Activated CD4-positive, CD25-positive, alpha-beta regulatory T cell (primary cell): ENCODE data around the gene SERPINB13.

Experiments used
- DNase-seq, 4 experiments: peaks; one replicate each; lab custom pipeline; 2025; lab: John Stamatoyannopoulos, UW

Gene SERPINB13

GRCh38 chr18:63586966-63587365 is at the start of gene SERPINB13:
TSS of gene SERPINB13 (plus strand) at chr18:63587343. CDS start at chr18:63588668, 1,325 bp downstream.
- DNase-seq = no peak

DNA sequence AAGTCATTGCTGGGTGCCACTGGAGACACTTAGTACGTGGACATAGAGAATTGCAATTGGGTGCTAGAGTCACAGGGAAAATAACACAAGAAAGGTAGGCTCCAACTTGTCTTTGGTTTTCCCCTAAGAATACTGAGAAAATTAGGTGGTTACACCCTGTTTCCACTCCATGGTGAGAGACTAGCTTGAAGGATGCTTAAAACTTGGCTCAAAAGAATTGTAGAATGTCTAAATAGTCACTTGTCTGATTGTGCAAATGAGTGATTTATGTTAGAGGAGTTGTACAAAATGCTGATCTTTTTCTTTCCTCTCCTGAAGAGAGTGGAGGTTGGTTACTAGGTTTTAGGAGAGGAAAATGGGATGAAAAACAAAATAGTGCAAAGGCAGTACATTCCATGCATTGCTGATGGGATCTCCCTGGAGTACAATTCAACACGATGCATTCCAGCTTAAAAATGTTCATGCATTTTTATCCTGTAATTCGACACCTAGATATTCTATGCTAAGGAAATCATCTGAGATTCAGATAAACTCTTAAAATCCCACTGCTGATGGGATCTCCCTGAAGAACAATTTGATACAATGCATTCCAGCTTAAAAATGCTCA is 47.1 kb upstream of the SERPINB13 start:
- no peak for DNase-seq

- DNase-seq = no peak
Measured at GRCh38 chr18:63542069-63542468, 45.1 kb upstream of the SERPINB13 start, which contains the start of gene SERPINB12. TSS of gene SERPINB12 (plus strand) at chr18:63542369. CDS start at chr18:63556160, 13,791 bp downstream.

GRCh38 chr18:63544017-63544416 is 43.1 kb upstream of the SERPINB13 start:
- DNase-seq = no peak

GRCh38 chr18:63545000-63545399 is 42.1 kb upstream of the SERPINB13 start:
- DNase-seq = no peak

- no peak for DNase-seq
Measured at GRCh38 chr18:63550068-63550467, 37.1 kb upstream of the SERPINB13 start.

GRCh38 chr18:63551769-63552168 is 35.4 kb upstream of the SERPINB13 start:
- DNase-seq = no peak

DNA sequence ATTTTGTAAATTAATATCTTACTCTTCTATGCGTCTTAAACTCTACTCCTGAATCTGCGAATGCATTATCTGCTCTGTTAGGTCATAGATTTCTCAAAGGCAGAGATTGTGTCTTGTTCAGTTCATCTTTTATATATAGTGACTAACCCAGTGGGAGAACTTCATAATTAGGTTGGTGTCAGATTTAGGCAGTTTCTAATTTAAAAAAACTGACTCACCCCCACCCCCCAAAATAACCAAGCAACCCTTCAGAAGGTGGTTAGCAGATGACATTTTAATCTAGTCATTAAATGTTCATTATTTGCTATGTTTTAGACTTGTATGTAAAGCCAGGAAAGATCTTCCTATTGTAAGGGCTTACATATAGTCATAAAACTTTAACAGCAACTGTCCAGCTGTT is 34.6 kb upstream of the SERPINB13 start:
- DNase-seq = no peak

- no peak for DNase-seq
Measured at GRCh38 chr18:63553081-63553480, 34.1 kb upstream of the SERPINB13 start.

GRCh38 chr18:63559567-63560491 is 27.3 kb upstream of the SERPINB13 start:
- DNase-seq = no peak

GRCh38 chr18:63562284-63562683 is 24.9 kb upstream of the SERPINB13 start:
- DNase-seq = no peak

DNA sequence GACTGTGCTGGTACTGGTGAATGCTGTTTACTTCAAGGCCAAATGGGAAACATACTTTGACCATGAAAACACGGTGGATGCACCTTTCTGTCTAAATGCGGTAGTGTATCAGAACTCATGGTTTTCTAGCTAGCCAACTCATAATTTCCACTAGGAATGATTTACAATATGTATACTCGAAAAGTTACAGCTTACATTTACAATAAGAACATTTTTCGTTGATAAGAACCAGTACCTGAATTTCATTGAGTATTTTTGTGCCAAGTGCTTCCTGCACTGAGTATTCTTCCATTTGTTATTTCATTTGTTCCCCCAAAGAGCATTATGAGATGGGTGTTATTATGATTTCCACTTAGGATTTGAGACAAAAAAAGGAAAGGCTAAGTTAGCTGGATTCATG is 23.1 kb upstream of the SERPINB13 start:
- no peak for DNase-seq

DNA sequence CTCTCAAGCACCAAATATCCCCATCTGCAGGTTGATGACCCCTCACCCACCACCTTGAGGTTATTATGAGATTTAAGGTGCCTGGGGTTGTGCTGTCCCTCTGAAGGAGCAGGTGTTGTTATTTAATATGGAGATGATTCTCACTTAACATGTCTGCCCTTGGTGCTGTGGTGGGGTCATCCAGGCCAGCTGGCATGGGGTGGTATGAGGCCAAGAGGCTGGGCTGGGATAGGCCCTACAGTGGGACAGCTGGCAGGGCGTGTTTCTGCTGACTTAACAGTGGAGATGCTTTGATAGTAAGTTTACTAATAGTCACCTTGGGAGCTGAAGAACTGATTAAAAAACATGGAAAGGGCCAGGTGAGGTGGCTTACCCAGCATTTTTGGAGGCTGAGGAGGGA is 22.6 kb upstream of the SERPINB13 start:
- DNase-seq = no peak

DNA sequence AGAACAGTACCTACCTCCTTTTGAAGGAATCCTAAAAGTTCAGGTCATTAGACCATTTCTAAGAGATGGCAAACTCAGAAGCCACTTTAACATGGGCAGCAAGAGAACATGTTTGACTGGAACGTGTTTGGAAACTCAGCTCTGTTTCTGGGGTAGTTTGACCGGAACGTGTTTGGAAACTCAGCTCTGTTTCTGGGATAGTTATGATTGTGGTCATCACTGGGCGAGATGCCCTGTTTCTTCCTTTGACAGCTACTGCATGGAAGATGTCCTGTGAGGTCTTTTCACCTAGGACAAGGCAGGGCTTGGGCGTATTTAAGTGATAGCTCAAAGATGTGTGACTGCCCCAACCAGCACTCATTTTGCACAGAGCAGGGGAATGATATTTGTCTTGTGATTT is 19.9 kb upstream of the SERPINB13 start:
- no peak for DNase-seq

DNA sequence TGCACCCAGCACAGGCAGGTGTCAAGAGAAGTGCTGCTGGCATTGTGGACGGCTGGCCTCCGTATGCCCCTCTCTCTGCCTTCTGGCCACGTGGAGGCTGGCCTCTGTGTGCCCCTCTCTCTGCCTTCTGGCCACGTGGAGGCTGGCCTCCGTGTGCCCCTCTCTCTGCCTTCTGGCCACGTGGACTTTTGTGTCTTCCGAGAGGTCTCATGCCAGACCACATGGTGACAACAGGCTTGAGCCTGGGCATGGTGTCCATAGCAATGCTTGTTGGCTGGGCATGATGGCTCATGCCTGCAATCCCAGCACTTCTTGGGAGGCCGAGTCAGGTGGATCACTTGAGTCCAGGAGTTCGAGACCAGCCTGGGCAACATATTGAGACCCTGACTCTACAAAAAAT is 19.3 kb upstream of the SERPINB13 start:
- no peak for DNase-seq

GRCh38 chr18:63570721-63571120 is 16.4 kb upstream of the SERPINB13 start:
- no peak for DNase-seq

DNA sequence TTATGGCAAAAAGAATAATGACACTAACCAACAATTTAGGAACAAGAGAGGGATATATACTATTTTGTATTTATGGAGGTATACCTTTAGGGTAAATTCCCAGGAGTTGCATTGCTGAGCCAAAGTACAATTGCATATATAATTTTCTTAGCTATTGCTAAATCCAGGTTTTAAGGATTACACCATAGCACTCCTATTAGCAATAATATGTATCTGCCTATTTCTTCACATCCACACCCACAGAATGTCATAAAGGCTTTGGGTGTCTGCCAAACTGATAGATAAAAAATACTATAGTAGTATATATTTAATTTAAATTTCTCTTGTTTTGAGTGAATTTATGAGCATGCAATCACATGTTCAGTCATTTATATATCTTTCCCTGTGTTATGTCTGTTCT is 11.5 kb upstream of the SERPINB13 start:
- DNase-seq = no peak

- no peak for DNase-seq
Measured at GRCh38 chr18:63578357-63578958, 8.7 kb upstream of the SERPINB13 start.

DNA sequence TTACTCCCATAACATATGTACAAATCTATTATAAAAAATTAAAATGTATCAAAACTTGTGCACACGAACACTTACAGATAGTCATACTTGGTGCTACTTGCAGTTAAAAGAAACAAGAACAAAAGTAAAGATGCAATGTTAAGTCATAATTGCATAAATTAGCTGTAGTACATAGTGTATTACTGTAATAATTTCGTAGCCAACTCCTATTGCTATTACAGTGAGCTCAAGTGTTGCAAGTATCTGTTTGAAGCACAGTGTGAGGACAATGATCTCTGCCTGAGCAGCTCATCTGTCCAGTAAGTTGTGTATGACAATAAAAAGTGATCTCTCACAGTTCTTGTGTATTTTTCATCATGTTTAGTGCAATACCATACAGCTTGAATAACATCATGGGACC is 7.5 kb upstream of the SERPINB13 start:
- no peak for DNase-seq

- DNase-seq = no peak
Measured at GRCh38 chr18:63585988-63586387, 1.2 kb upstream of the SERPINB13 start.

DNA sequence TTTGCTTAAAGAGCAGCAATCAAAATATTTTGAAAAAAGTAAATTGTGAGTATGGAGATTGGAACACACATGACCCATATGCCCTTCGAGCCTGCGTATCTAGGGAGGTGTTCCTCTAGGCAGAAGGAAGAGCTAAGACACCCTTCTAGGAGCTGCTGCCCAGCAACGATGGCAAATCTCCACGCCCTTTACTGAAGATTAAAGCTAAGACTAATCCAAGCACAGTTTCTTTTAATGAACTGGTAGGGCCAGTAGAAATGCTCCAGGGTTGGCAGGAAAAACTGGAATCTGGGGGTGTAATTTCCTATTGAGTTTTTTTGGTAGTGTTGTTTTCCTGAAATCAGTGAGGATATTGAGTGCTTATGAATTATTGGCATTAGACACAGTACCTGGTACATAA is 712 bp upstream of the SERPINB13 start:
- DNase-seq = no peak

GRCh38 chr18:63588909-63589308 is 1.8 kb downstream of the SERPINB13 start:
- DNase-seq = no peak

DNA sequence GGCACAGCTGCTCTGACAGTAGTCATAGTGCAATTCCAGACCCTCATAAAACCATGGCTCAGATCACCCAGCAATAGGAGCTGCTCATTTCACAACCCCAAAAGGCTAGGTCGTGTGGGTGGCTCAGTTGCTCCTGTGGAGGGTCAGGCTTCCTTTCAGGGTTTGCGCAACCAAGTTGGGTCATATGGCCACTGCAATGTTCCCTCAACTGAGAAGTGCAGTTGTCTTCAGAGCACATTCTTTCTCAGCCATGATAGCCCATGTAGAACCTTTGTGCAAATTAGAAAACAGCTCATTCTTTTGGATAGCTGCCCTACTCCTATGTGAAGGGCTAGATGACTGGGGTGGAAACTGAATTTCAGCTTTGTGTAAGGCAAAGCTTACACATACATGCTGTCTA is 3.2 kb downstream of the SERPINB13 start:
- DNase-seq = no peak
